SW480 (cell line): Measurements from ENCODE around the gene FCN2.

ENCODE experiments used
- DNase-seq: peaks from one replicate; pipeline ENCODE4 v3.0.0-alpha.2; 2016; ENCODE audit warnings: low spot score

Gene FCN2

DNA sequence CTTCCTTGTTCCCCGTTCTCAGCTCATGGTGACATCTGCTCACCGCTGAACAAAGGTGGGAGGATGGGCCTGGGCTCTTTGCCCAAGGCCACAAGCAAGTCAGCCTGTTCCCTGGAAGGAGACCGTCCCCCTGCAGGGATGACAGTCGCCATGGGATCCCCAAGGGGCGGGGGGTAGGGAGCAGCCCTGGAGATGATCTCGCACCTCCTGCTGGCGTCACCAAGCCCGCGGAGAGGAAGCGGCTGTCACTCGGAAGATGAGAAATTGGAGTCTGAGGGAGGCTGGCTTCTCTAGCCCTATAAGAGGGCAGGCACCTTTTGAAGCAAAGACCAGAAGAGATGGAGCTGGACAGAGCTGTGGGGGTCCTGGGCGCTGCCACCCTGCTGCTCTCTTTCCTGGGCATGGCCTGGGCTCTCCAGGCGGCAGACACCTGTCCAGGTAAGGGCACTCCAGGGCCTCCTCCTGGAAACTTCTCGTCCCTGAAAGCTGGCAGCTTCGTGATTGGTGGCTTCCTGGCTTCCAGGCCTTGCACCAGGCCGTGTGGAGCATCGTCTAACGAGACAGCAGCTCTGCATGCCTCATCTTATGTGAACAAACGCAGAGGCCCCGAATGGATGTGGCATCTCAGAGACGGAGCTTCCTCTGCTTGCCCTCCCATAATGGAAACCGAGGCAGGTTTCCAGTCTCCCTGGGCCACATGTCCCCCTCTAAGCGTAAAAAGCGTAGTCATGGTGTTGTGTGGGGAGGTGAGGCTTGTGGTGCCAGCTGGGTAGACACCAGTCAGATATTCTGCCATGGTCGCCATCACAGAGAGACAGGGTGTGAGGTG, at the start of gene FCN2:
TSS of gene FCN2 (plus strand) at position 327 of the 829 bp plus-strand sequence. CDS start at position 339, 12 bp downstream.
- no peak for DNase-seq

DNA sequence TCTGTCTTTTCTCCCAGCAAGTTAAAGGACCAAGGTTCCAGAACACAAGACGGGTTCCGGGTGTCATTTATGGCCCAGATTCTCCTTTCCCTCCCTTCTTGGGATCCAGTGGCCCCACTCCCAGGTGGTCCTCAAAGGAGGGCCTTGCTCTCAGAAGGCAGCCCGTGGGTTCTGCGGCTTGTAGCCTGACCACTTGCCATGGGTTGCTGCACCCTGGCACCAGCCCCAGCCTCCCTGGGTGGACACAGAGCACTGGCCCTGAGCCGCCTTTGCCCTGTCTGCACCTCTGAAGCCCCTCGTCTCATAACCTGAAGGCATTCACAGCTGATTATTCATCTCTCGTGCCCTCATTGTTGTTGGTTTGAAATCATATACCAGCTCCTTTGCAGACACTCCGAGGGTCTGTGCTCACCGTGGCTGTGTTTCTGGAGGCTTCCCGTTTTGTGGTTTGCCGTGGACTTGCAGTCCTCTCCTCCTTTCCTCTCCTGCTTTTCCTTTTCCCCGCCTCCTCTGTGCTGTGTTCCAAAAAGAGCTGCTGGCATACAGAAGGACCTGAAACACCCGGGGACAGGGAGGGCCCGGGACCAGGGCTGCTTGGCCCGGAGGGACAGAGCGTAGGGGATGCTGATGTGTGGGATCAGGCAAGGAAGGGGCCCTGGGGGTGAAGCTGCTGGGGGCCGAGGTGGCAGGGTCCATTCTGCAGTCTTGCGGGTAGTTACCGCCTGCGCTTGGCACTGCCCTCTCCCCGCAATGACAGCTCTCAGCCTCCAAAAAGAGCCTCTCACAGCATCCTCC, 49.5 kb upstream of the FCN2 start:
- no peak for DNase-seq

DNA sequence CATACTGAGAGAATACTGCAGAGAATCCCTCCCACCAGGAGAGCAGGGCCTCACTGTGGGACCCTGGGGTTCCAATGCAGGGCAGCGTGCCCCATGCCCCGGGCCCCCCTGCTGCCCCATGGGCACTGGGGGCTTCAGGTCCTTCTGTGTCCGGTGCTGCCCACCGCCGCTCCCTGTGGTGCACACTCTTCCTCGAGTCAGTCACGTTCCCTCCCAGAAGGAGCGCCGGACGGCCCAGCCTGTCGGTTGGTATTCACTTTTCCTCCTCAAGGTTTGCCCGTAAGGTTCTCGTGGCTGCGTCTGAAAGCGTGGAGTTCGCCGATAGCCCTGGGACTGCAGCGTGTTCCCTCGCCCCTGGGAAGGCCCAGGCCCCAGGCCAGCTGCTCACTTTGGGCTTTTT, 48.1 kb upstream of the FCN2 start:
- no peak for DNase-seq

GRCh38 chr9:134833294-134833880, 47.2 kb upstream of the FCN2 start:
- DNase-seq, result no peak

DNA sequence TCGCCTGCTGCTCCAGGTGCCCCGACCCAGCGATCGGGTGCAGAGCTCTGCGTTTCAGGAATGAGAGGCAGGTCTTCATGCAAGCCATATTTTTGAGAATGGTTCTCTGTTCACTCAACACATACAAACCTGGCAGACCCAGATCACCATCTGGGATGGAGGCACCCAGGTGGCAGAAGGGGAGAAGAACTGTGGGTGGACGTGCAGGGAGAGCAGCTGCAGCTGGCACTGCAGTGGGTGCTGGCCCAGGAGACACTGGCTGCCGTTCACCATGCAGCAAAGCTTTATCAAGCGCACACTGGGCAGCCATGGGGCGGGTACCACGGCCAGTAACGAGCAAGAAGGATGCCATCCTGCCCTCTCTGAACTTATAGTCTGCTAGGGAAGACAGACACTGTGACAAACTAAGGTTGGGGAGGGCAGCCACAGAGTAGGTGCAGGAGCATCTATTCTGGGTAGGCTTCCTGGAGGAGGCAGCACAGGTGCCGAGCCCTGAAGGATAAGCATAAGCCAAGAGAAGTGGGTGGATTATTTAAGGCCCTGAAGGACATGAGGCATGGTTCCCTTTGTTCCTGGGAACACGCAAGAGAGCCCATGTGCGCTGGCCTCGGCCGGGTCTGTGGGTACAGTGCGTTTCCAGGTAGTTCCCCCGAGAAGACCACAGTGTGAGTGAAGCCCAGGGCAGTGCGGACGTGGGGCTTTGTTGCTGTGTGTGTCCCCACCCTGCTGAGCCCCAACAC, 46.2 kb upstream of the FCN2 start:
- no peak for DNase-seq

GRCh38 chr9:134834957-134835419, 45.6 kb upstream of the FCN2 start:
- no peak for DNase-seq

- no peak for DNase-seq
Measured at GRCh38 chr9:134835448-134835847, 45.2 kb upstream of the FCN2 start.

DNA sequence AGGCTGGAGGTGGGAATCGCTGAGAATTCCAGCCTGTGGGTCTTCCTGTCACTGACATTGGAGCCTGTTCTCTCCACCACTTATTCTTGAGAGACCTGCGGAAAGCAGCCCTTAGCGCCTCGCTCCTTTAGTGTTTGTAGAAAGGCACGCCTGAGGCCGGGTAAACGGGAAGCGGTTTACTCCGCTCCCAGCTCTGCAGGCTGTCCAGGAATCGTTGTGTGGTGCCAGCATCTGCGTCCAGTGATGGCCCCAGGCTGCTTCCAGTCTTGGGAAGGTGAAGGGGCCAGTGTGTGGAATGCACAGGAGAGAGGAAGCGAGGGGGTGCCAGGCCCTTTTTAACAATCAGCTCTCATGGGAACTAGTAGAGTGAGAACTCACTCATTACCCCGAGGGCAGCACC, 44.6 kb upstream of the FCN2 start:
- DNase-seq, result no peak

DNA sequence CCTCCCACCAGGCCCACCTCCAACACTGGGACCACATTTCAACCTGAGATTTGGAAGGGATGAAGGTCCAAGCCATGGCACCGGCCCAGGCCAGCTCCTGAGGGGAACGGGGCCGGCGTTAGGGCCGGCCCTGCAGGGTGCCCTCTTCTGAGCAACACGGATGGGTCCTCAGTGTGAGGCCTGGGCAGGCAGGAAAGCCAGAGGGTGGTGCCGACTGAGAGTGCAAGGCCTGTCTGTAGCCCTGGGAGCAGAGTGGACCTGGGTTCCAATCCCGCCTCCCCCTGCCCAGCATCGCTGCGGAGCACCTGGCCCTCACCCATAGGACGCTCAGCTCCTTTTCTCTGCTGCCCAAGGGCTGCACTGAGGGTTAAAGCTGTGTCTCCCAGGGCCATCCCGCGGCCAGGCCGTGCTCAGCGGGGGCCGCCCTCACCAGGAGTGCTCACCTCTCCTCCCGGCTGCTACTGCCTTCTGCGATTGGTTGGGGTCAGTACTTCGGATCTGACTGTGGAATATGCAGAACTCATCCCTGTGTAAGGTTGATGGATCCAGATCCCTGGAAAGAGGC, 44.1 kb upstream of the FCN2 start:
- no peak for DNase-seq

DNA sequence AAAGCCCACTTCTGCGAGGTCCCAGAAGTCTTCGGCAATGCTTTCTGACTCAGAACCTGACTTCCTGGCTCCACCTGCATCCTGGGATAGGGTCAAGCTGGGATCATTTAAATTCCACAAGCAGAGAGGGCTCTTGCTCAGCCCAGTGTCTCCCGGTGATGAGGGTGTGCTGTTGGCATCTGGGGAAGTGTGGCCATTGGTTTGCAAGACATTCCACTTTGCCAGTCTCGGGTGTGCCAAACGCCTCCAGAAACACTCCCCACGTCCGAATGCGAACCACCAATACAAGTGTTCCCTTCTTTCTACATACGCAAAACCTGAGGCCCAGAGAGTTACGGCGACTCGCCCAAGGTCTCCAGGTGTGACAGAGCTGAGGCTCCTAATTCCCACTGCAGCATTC, 43.1 kb upstream of the FCN2 start:
- no peak for DNase-seq

DNA sequence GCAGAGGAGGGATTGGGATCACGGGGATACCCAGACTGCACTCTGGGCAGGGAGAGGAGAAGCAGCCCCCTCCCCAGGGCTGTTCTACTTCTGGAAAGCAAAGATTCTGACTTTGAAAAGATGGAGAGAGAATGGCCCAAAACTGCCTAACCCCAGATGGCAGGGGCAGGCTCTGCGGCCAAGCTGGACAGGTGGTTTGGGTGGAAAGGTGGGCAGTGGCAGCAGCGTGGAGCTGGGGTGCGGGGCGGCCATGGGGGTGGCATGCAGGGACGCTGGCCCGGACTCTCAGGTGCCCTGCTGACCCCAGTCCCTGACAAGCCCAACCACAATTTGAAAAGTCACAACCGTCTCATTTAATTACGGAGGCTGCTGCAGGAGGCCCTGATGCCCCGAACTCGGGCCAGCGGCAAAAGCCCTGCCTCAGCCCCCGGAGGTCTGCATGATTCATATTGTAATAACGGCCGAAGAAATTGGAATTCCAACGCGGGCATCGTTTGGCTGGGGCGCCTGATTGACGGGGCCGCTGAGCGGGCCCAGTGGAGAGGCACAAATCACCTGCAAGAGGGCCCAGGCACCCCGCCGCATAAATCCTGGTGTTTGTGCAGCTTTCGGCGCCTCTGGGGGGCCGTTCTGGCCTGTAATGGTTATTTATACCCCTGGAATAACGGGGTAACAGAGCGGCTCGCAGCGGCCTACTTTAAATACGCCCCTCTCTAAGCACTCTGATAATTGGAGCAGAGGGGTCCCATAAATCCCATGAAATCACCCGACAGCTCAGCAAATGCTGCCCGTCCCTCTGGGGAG, 41.8 kb upstream of the FCN2 start:
- no peak for DNase-seq

GRCh38 chr9:134839455-134840125, 41.0 kb upstream of the FCN2 start:
- no peak for DNase-seq

- no peak for DNase-seq
Measured at GRCh38 chr9:134840511-134840910, 40.1 kb upstream of the FCN2 start.

DNA sequence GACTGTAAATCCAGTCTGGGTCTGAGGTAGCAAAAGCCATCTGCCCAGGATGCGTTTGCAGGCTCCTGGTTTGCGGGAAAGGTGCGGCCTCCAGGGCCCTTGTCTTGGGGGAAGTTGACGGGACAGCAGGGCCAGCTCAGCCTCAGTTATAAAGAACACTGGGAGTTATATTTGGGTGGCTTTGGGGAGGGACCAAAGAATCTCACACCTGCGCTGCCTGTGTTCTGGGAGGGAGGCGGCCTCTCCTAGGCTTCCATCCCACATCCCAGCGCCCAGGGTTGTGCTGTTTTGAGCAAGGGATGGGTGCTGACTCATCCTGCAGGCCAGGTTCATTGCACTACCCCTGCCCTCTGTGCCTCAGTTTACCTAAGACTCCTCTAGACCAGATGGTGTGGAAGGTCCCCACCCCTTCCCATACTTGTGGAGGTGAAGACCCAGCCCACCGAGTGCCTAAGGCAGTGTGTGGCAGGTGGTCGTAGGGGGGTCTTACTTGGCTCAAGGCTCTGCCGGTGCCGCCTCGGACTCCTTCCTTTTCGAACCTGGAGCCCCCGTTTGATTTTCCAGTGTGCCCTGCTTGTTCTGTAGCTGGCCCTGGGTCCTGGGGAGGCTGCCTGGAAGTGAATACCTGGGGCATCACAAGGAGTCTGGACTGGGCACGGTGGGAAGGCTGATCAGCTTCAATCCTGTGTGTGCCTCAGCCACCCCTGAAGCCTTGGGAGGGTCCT, 39.3 kb upstream of the FCN2 start:
- no peak for DNase-seq

- no peak for DNase-seq
Measured at GRCh38 chr9:134842321-134842720, 38.3 kb upstream of the FCN2 start.

GRCh38 chr9:134843740-134844139, 36.9 kb upstream of the FCN2 start:
- DNase-seq, result no peak

- no peak for DNase-seq
Measured at GRCh38 chr9:134844821-134845220, 35.8 kb upstream of the FCN2 start.

DNA sequence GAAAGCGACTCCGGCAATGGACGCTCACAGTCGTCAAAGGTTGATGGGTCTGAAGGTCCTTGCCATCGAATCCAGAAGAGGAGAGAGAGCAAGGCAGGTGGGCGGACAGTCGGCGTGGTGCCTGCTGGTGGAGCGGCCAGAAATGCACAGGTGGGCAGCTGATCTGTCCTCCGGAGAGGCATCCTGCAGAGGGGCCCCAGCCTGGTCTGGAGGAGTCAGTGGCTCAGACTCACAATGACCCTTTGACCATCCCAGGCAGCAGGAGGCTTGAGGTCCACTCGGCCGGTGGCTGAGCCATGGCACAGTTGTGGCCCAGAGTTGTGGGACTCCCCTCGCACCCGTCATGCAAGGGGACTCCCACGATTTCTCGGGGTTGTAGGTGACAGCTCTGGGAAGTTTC, 34.4 kb upstream of the FCN2 start:
- no peak for DNase-seq

- no peak for DNase-seq
Measured at GRCh38 chr9:134846699-134847098, 33.9 kb upstream of the FCN2 start.

DNA sequence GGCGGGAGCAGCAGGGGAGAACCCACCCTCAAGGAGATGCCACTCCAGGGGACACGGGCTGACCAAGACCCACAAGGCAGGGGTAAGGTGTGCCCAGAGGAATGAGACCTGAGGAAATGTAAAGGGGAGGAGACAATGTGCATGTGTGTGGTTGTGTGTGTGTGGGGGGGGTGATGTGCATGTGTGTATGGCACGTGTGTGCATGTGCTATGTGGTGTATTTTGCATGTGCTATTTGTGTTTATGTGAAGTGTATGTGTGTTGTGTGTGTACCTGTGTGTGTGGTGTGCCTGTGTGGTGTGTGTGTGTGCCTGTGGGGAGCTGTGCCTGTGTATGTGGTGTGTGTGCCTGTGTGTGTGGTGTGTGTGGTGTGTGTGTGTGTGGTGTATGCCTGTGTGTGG, 33.5 kb upstream of the FCN2 start:
- DNase-seq, result no peak
